A204.1 (cell line): ENCODE measurements around the gene CABYR.
"Not testable (repeated sequence)": the region's sequence is repeated elsewhere in the genome, so short reads cannot be mapped to it uniquely, and the experiment has no call there.

Experiments used
- FAIRE-seq: peaks from 2 replicates; lab custom pipeline; 2012; peaks lifted over from hg19 to GRCh38; lab: Jason Lieb, UNC

CABYR gene

DNA sequence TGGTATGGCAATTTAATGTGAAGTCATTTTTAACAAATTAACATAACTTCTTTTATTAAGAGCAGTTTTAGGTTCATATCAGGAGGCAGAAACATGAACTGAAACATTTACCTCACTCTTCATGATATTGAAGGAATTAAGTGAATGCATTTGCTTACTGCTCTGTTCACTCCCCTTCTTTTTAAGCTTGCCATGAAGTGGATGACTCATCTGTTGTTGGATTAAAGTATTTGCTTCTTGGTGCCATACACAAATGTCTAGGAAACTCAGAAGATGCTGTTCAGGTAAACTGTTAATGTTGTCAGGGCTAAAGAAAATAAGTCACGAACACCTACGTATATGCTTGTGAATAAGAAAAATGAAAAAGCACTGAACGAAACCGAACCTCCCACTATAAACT, 10.2 kb upstream of the CABYR start:
- FAIRE-seq, result no peak

DNA sequence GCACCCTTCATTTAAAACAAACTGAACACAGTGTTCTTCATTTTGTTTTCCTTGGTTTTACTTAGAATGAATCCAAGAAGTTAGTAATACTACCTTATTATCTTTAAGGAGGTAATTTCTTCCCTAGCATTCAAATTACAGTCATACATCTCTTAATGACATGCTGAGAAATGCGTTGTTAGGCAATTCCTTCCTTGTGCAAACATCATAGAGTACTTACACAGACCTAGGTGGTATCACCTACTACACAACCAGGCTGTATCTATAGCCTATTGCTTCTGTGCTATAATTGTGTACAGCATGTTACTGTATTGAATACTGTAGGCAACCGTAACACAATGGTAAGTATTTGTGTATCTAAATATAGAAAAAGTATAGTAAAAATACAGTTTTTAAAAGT, 8.4 kb upstream of the CABYR start:
- no peak for FAIRE-seq

DNA sequence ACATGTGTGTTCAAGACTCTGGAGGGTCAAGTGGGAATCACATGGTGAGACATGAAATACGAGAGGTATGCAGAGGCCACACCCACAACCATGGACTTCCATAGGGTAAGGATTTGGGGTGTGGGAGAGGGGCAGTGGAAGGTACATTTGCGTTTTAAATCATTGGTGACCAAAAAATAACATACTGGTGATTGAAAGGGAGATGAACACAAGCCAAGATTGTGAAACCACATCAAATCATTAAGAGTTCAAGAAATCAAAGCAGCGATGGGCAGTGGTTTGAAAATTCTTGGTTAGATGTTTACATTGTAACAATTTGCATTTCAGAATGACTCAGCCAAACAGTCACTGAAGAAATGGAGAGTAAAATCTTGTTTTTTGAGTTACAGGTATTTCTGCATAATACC, 1.9 kb upstream of the CABYR start:
- no peak for FAIRE-seq

DNA sequence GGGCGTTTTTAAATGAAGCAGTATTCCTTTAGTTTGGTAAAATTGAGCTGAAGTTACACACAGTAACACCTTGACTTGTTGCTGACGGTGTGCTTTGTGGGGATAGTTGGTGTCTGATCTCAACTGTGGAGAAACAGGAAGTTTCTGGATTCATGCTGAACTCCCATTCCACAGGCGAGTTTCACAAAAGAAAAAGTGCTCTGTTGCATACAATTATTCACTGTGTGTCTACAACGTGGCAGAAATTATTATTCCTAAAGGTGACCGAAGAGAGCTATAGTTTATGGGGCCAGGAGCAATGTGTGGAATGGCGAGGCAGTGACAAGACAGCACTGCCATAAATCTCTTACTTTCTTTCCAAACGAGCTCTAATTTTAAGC, 463 bp upstream of the CABYR start:
- FAIRE-seq, result no peak

DNA sequence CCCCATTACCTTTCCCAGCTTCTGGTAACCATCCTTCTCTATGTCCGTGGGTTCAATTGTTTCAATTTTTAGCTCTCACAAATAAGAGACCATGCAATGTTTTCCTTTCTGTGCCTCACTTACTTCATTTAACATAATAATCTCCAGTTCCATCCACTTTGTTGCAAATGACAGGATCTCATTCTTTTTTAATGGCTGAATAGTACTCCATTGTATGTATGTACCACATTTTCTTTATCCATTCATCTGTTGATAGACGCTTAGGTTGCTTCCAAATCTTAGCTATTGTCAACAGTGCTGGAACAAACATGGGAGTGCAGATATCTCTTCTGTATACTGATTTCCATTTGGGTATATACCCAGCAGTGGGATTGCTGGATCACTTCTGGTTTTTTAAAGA, 1.8 kb downstream of the CABYR start:
- FAIRE-seq, result no peak

DNA sequence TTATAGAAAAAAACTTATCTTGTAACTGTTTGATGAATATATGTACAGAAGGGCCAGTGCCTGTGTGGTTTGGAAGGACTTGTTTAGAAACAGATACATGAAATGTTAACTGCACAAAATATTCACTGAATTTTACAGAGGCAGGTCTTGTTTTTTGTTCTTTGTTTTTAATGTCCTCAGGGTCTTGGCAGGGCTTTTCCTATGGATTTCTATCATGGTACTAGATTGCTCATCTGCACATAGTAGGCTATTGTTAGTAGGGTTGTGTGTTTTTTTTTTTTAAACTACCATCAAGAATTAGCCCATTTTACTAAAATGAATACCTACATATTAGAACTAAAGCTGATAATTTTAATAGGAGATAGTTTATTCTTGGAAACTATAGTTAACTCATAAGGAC, 3.5 kb downstream of the CABYR start:
- FAIRE-seq, result no peak

DNA sequence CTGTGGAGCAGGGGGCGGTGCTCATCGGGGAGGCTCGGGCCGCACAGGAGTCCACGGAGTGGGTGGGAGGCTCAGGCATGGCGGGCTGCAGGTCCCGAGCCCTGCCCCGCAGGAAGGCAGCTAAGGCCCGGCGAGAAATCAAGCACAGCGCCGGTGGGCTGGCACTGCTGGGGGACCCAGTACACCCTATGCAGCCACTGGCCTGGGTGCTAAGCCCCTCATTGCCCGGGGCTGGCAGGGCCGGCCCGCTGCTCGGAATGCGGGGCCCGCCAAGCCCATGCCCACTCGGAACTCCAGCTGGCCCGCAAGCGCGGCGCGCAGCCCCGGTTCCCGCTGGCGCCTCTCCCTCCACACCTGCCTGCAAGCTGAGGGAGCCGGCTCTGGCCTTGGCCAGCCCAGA, 10.7 kb downstream of the CABYR start:
- not testable (repeated sequence) for FAIRE-seq

DNA sequence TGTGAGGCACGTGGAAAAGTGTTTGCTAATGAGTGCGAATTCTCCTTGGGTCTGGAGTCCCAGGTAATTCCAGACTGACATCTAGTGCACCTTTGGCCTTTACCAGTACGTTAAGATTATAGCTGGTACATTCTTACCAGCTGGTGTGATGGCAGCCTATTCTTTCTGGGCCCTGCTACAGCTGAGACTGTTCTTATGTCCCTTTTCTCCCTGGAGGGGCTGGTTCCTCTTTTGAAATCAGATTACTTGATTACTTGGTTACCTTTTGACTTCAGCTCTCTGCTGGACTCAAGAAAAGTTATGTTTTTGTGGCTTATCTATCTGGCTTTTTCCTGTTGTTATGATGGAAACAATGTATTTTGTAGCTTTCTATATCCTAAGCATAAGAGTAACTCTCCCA, 14.5 kb downstream of the CABYR start:
- FAIRE-seq, result no peak

DNA sequence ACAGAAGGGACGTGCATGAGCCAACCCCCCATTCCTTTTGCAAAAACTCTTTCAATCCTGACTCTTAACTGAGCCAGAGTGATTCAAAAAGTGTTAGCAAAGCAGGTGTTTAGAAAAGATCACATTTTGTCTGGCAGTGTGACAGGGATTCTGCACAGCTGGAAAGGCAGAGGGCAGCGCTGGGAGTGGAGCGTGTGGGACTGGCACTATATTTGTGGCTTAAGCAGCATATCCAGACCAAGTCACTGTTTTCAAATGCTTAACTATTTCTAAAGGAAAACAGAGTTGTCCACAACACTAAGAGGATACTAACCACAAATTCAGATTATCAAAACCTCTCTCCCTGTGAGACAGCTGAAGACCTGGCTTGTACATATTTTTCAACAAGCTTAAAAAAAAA, 19.0 kb downstream of the CABYR start:
- FAIRE-seq, result no peak

DNA sequence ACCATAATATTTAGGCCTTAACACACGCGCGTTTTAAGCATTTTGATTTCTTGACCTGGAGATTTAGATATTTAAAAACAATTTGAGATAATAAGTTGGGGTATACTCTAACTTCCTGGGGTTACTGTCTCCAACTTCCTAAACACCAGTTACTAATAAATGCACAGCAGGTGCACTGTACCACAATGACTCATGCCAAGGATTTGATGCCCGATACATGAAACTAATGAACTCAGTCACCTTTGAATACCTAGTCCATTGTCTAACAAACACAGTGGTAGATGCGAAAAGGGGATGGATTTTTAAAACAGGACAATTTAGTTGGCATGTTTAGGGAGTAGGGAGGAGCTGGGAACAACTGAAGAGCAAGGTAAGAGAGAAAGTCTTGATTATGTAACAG, 21.2 kb downstream of the CABYR start:
- FAIRE-seq, result no peak

DNA sequence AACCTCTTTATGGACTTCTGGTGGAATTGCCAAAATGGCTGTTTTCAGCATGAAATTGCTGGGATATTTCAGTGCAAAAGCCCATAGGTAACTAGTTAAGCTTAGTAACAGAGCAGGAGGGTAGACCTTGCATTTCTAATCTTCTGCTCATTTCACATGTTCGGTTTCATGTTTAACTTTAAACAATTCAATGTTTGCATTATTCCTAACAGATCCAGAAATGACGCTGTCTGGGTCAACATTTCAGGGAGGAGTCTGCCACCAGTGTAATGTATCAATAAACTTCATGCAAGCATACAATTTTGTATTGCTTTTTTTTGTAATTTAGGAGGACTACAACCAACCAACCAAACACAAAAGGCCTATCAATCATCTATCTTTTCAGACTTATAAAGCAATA, 22.4 kb downstream of the CABYR start:
- no peak for FAIRE-seq

DNA sequence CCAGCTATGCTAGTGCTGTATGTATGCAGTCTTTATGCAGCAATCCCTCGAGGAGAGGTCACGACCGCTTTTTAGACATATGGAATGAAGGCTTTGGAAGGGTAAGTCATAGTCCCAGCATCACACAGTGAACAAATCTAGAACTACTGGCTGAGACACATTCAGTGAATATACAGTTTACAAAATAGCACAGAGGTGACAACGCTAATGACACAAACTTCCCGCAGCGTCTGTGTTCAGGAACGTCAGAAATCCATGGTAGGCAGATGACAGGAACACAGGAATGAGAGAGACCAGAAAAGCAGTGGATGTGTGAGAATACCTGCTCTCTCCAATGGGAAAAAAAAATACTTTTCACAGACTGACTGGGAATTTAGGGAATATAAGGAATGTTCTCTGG, 29.6 kb downstream of the CABYR start:
- FAIRE-seq, result no peak

DNA sequence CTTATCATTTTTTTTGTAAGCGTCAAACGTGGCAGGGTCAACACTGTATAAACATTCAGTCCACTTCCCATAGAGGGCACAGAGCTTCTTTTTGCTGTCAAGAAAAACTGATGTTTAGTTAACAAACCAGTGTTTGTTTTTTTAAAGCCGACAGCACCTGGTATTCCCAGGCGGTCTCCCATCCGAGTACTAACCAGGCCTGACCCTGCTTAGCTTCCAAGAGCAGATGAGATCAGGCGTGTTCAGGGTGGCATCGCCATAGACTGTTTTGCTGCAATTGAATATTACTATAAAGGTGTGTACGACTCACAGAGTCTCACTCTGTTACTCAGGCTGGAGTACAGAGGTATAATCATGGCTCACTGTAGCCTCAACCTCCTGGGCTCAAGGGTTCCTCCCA, 31.5 kb downstream of the CABYR start:
- FAIRE-seq, result no peak

DNA sequence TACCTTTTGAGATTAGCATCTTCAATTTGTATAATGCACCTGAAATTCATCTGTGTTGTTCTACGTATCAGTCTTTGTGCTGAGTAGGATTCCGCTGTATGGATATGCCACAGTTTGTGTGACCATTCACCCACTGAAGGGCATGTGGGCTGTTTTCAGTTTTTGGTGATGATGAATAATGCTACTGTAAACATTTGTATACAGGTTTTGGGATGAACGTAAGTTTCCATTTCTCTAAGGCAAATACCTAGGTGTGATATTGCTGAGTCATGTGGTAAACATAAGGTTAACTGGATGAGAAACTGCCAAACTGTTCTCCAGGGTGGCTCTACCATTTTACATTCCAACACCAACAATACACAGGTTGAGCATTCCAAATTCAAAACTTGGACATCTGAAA, 35.1 kb downstream of the CABYR start:
- no peak for FAIRE-seq

DNA sequence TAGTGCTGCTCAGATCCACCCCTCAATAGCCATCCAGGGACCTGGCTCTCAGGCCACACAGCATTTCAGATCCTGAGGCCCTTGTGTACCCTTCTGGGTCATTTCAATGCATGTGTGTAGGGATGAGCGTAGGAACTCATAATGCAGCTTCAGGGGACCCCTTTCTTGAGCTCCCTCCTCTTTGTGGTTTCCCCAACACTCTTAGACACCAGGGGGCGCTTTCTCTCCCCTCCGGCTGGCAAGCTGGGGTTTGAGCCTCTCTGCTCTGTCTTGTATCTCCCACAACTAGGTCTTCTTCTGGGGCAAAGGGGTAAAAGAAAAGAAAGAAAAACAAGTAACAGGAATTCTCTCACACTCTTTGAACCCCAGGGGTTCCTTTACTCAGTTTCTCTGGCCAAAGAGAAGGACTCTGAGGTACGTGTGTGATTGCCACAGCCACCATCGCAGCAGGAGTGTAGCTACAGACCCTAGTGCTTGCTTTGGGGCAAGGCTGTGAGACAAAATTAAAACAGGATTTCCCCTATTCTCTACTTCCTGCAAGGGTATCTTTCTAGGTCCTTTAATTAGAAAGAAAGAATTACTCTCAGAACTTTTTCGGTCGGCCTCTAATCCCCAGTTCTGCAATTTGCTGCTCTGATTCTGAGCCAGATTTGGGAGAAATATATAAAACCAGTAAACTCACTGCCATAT, 38.0 kb downstream of the CABYR start:
- FAIRE-seq, result no peak

DNA sequence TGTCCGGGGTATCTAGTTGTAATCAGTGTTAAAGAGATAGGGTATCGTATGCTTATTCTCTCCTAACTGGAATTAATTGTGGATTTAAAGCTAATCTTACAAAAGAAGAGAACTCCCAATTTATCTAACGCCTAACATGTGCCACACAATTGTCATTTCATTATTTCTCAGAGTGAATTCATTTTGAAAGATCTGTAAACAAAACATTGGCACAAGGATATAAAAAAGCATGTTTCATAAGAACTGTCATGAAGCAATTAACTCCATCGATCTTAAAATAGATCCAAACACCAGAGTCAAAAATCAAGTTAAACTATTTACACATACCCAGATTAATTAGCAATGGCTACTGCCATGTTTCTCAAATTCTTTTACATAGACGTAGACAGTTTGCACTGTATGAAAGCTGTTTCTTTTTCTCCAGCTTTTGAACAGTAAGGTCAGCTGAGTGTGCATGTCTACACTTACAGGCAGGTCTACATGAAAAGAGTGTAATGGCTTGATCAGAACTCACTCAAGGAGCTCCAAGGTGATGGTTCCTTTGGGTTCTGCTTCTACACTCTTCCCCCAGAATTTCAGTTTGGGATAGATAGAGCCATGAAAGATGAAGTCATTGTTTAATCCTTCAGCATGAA, 38.8 kb downstream of the CABYR start:
- no peak for FAIRE-seq

DNA sequence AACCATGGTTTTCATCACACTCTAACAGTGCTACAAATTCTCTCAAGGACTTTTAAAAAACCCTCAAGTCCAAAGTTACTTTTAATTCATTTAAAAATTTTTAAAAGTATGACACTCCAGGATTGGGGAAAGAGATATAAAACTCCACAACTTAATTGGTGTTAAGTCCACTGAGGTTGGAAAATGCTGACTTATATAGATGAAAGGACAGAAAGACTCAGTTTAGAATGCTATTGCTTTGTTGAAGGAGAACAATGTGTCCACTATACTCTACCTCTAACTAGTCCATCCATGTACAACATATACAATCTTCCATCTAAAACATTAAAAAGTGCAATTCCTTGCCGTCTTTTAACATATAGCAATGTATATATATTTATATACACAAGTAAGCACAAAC, 41.2 kb downstream of the CABYR start:
- FAIRE-seq, result no peak

DNA sequence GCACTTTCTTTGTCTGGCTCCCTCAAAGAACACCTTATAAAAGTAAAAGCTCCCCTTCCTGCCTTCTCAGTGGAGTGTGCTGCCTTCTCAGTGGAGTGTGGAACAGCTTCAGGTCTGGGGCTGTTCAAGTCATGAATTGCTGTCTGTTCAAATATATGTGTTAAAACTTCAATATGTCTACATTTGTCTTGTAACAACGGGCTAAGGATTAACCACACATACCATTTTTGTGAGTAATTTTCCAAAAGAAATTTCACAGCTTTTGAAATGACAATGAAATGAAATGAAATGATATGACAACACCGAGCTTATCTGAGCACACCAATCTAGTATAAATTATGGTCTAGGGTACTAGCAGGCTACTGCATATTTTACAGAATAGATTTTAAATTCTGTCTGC, 42.9 kb downstream of the CABYR start:
- FAIRE-seq, result no peak

DNA sequence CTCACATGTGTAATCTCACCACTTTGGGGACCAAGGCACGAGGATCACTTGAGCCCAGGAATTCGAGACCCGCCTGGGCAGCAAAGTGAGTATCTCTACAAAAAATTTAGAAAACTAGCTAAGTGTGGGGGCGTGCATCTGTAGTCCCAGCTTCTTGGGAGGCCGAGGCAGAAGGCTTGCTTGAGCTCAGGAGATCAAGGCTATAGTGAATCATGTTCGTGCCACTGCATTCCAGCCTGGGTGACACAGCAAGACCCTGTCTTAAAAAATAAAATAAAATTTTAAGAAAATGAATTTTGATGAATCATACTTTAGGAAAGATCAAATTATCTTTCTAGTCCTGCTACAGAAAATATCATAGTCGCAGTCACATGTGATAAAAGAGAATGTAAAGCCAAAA, 46.9 kb downstream of the CABYR start:
- FAIRE-seq, result no peak

DNA sequence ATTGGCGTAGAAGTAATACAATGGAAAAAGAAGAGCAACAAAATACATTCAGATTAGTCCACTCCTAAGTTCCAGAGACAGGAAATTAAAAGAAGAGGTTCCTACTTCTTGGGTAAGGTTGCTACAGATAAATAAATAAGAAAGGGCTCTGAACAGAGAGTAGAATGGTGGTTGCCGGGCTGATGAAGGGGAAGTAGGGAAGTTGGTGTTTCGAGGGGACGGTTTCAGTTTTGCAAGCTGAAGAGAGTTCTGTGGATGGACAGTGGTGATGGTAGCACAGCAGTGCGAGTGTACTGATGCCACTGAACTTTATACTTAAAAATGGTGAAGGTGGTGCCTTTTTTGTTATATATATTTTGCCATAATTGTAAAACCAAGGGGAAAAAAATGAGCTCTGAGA, 48.2 kb downstream of the CABYR start:
- FAIRE-seq, result no peak

DNA sequence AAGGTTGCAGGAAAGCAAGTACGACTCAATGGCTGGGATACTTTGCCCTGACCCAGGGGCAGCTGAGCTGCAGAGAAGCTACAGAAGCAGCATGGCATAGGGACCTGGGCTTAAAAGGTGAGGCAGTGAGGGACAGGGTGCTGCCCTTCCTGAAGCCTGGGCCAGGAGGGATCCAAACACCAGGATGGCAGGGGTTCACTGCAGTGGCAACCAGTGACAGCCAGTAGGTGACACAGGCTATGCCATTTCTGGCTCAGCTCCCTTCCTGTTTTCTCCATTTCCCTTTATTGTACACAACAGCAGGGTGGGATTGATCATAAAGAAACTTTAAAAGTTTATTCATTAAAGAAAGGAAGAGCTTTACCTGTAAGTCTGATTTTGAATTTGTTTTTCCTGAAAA, 48.8 kb downstream of the CABYR start:
- no peak for FAIRE-seq

DNA sequence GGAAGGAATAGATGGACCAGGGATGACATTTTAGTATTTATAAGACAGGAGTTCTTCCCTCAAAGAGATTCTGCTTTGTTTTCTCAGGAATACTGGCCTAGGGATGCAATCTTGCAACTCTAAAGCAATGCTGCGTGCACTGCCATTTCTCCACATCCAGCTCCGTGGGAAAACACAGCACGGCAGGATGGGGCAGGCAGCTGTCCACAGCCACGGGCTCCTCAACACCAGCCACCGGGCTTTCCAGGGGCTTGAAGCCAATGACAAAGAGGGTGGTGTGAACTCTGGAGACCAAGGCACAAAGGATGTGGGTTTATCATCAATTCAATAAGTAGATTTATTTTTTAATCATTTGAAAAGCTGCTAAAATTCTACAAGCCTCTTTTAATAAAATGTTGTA, 49.3 kb downstream of the CABYR start:
- FAIRE-seq, result no peak

DNA sequence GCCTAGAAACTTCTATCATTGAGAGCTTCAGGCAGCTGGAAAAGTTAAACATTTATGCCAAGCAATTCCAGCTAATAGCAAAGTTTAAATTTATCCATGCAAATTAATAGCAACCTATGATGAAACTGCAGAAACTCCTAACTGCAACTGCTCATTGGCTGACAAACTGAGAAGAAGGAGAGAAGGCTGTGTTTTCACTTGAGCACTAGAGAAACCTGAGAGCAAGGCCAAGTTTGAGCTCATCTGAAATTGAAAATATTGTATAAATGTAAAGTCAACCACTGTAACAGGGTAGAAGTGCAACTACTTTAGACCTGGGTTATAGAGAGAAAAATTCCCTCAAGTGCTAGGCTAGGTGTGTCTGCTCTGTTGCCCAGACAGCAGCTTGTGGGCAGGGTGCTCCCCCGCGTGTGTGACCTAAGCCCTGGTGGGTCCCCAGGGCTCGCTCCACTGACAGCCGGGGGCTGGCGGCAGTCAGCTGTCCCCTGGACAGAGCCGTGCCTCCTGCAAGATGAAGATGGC, 50.2 kb downstream of the CABYR start:
- FAIRE-seq, result no peak

DNA sequence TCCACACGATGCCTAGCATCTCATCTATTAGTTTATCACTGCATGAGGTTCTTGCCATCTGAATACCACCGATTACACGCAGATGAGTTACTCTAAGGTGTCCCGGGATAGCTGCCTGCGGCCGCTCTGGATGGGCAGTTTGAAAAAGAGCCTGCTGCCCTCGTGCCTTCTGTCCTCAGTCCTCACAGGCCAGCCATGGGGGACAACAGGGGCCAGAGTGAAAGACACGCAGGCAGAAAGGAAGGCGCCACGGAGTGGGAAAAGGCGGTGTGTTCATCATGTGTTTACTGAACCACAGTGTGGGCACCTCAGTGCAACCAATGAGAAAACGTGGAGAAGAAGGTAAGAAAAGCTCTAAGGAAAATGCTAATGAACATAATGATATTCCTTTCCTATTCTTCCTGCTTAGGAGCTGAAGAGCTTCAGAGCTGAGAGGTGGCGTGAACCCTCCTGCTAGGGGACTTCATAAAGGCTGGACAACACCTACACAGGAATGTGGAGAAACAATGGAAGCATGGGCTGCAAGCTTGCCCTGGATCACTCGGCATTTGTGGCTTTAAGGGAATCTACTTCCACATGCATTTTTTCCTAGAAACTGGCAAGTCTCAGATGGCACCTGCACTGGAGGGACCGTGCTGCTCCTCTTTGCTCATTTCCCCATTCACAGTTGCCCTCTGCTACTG, 50.9 kb downstream of the CABYR start:
- no peak for FAIRE-seq
